Mucosa of descending colon (tissue), 3 donors: ENCODE results near the gene PRKAR2B. TPM values are rescaled to one million over a fixed set of nuclear protein-coding genes. Genes with fewer than 3 reads are reported as not detected.
A peak's percentile ranks its signal among the peaks of the same experiment; 100 is the strongest.
"Not testable (repeated sequence)": the region's sequence is repeated elsewhere in the genome, so short reads cannot be mapped to it uniquely, and the experiment has no call there.

ENCODE experiments used
- ATAC-seq: fragments of 200-7000 bp; cut with Tn5 transposase; one replicate; pipeline ENCODE4 v1.9.1; 2020; ENCODE audit warnings: mild to moderate bottlenecking, moderate library complexity
- DNase-seq, 3 donors: peaks; one replicate each; pipeline ENCODE4 v3.0.0-alpha.2; 2020
- H3K36me3 ChIP-seq: fragments of 200-600 bp; one replicate; pipeline ENCODE4 v1.8.0; 2021; ENCODE audit warnings: low read depth, mild to moderate bottlenecking
- H3K4me1 ChIP-seq: fragments of 200-600 bp; one replicate; pipeline ENCODE4 v1.8.0; 2021; ENCODE audit warnings: low read depth, mild to moderate bottlenecking
- H3K4me3 ChIP-seq: fragments of 200-600 bp; one replicate; pipeline ENCODE4 v1.8.0; 2021; ENCODE audit warnings: mild to moderate bottlenecking
- H3K9me3 ChIP-seq: fragments of 200-600 bp; one replicate; pipeline ENCODE4 v1.8.0; 2021; ENCODE audit warnings: mild to moderate bottlenecking
- intact Hi-C, 2 donors: fragments of 100-400 bp; cut with DNase I in 1 of 2; cut with micrococcal nuclease in 1 of 2; formaldehyde crosslinking; loops; one replicate each; pipeline versions ENCODE4 v1.11.0 to v1.11.1; 2022; cut with DNase I, micrococcal nuclease
- total RNA-seq, 3 donors: library from RNA; stranded (reverse); fragmentation: NEBNext Ultra II Directional in 2 of 3; extraction: Animal tissue kit (Norgen Biotek cat#: 25700) in 2 of 3; gene quantifications; one replicate each; pipeline versions ENCODE4 v1.2.1 to v1.2.4, GENCODE V29; 2021 to 2023
- TF ChIP-seq, protein P1 (sequence below): fragments of 200-600 bp; IDR thresholded peaks from one replicate; pipeline ENCODE4 v1.8.0; 2022; ENCODE audit warnings: antibody characterized with exemption, mild to moderate bottlenecking
- donor health status: DM: no; HTN: no; CAD: no; lungs with moderate emphysema.
- donor health status: DM: no; HTN: no; CAD: no.
- donor health status: DM: no; HTN: yes; CAD: no.

Gene PRKAR2B
- total RNA-seq, 3 donors from 2014 or later: 4.6 to 20.8 (median 6.4) TPM

DNA sequence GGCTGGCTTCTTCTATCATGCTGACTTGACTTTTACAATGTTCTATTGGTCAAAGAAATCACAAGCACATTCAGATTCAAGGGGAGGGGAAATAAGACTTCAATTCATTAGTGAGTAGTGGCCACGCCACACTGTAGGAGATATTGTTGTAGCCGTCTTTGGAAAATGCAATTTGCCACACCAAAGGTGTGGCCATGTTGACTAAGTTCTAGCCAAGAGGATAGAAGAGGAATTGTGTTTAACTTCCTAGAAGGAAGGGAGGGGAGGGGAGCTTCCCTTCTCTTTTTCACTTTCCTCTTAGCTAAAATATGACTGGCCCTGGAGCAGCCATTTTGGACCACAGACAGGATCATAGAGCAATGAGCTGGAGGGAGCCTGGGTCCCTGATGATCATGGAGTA, 3.4 kb upstream of the PRKAR2B start:
- intact Hi-C loops: no loop called here

DNA sequence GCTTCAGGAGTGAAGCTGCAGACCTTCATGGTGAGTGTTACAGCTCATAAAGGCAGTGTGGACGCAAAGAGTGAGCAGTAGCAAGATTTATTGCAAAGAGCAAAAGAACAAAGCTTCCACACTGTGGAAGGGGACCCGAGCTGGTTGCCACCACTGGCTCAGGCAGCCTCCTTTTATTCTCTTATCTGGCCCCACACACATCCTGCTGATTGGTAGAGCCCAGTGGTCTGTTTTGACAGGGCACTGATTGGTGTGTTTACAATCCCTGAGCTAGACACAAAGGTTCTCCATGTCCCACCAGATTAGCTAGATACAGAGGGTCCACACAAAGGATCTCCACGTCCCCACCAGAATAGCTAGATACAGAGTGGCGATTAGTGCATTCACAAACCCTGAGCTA, 2.7 kb upstream of the PRKAR2B start:
- ATAC-seq, H3K4me3 ChIP-seq, intact Hi-C loops, H3K9me3 ChIP-seq, H3K36me3 ChIP-seq, DNase-seq: not testable (repeated sequence)
- H3K4me1 ChIP-seq: peaks cover 18% of the 10 kb centered on the region

More for the DNA sequence above, 3.4 kb upstream of the PRKAR2B start:
- peaks cover 16% of the 10 kb centered on the region for H3K4me1 ChIP-seq
- no peak for DNase-seq
- H3K4me3 ChIP-seq: no peak overlapping the region
- ATAC-seq: peak; percentile 54
- TF ChIP-seq, protein P1, sequence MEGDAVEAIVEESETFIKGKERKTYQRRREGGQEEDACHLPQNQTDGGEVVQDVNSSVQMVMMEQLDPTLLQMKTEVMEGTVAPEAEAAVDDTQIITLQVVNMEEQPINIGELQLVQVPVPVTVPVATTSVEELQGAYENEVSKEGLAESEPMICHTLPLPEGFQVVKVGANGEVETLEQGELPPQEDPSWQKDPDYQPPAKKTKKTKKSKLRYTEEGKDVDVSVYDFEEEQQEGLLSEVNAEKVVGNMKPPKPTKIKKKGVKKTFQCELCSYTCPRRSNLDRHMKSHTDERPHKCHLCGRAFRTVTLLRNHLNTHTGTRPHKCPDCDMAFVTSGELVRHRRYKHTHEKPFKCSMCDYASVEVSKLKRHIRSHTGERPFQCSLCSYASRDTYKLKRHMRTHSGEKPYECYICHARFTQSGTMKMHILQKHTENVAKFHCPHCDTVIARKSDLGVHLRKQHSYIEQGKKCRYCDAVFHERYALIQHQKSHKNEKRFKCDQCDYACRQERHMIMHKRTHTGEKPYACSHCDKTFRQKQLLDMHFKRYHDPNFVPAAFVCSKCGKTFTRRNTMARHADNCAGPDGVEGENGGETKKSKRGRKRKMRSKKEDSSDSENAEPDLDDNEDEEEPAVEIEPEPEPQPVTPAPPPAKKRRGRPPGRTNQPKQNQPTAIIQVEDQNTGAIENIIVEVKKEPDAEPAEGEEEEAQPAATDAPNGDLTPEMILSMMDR: no peak
- no peaks in the 10 kb centered on the region for H3K36me3 ChIP-seq
- H3K9me3 ChIP-seq: no peaks in the 10 kb centered on the region

DNA sequence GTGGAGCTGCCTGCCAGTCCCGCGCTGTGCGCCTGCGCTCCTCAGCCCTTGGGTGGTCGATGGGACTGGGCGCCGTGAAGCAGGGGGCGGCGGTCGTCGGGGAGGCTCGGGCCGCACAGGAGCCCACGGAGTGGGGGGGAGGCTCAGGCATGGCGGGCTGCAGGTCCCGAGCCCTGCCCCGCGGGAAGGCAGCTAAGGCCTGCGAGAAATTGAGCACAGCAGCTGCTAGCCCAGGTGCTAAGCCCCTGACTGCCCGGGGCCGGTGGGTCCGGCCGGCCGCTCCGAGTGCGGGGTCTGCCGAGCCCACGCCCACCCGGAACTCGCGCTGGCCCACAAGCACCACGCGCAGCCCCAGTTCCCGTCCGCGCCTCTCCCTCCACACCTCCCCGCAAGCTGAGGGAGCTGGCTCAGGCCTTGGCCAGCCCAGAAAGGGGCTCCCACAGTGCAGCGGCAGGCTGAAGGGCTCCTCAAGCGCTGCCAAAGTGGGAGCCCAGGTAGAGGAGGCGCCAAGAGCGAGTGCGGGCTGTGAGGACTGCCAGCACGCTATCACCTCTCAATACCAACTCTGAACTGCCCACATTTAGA, 2.1 kb upstream of the PRKAR2B start:
- DNase-seq, H3K4me3 ChIP-seq, ATAC-seq, intact Hi-C loops, H3K36me3 ChIP-seq, H3K9me3 ChIP-seq: not testable (repeated sequence)
- H3K4me1 ChIP-seq: peaks cover 18% of the 10 kb centered on the region

DNA sequence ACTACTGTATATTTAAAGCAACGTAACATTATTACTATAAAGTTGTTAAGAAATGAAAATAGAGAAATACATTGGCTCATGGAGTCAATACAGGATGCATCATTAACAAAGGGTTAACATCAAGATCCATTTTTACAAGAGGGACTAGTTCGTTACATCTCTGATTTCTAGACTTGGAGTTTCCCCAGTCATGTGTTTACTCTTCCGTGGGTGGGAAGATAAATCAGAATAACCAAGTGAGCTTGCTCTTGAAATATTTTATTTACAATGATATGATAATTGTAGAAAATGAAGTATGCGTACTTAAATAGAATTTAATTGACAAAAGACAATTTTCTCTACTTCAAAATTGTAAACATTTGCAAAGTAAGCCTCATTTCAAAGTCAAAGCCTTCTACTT, 1.0 kb upstream of the PRKAR2B start:
- no peaks in the 10 kb centered on the region for H3K9me3 ChIP-seq
- TF ChIP-seq, protein P1: no peak
- peaks cover 18% of the 10 kb centered on the region for H3K4me1 ChIP-seq
- ATAC-seq: no peak
- intact Hi-C loops: no loop called here
- H3K36me3 ChIP-seq: no peaks in the 10 kb centered on the region
- H3K4me3 ChIP-seq: no peak overlapping the region
- DNase-seq: no peak

DNA sequence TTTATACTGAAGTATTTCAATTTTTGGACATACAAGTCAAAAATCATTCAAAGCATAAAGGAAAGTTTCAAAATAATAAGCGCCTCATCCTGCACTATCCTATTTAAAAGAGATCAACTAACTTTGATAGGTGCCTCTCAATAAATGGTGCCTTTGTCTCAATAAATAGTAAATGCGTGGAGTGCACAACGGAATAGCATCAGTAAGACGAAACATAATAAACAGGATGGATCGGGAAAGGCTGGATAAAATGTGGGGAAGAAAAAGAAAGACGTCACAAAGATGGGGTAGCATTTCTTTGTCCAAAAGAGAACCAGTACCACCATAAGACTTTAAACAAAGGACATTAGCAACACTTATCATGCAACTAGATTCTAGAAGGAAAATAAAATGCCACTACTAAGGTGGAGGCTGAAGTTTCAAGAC, 571 bp upstream of the PRKAR2B start:
- intact Hi-C loops: no loop called here
- Histone ChIP-seq H3K4me1 (peaks cover 18% of the 10 kb centered on the region), H3K9me3 (no peaks in the 10 kb centered on the region), H3K36me3 (no peaks in the 10 kb centered on the region), H3K4me3 (no peak overlapping the region)
- ATAC-seq: no peak
- TF ChIP-seq, protein P1: no peak
- DNase-seq: no peak

DNA sequence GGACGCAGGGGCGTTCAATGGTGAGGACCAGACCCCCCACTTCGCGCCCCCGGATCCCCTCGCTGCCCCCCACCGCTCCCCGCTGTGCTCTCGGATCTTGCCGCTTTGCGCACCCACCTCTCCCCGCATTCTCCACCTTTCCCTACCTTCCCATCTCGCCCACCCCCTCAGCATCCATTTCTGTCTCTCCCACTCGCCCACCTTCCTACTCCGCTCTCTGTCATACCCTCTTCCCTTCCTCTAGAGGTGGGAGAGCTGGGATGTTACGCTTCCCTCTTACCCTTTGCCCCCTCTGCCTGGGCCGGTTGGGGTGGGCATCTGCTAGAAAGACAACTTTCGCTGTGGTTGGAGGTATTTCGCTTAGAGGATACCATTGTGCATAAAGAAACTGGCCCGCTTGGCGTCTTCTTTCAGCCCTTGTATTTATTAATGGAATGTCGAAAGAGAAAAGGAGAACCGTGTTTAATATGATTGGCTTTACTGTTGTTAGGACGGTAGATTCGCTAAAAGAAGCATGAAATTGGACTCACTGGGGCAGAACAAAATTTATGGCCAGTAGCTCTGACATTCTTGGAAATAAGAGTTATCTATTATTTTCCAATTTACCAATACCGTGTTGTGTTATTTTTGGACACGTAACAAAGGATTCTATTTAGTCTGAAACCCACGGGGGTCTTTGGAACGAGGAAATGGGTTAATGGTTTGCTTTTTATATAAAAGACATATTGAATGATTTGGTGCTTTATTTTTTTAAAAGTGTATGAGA, 873 bp downstream of the PRKAR2B start:
- H3K9me3 ChIP-seq: no peaks in the 10 kb centered on the region
- intact Hi-C loops: no loop called here
- DNase-seq: peak in 1 of 3 donors; percentile 32
- no peaks in the 10 kb centered on the region for H3K36me3 ChIP-seq
- TF ChIP-seq, protein P1: no peak
- H3K4me3 ChIP-seq: peak overlapping the region; percentile 29
- ATAC-seq: no peak
- peaks cover 18% of the 10 kb centered on the region for H3K4me1 ChIP-seq
